Neural cell (in vitro differentiated cells): ENCODE results near the gene NEDD1.

ENCODE experiments used
- POLR2AphosphoS5 ChIP-seq: IDR thresholded peaks from 2 replicates; pipeline ENCODE4 v1.6.1; 2012
- TF ChIP-seq, protein P1 (sequence below): fragments of 450-650 bp; IDR thresholded peaks from 2 replicates; pipeline ENCODE4 v1.5.1; 2014; ENCODE audit warnings: antibody characterized with exemption, mild to moderate bottlenecking, moderate library complexity; ENCODE audit not compliant: poor library complexity, severe bottlenecking

DNA sequence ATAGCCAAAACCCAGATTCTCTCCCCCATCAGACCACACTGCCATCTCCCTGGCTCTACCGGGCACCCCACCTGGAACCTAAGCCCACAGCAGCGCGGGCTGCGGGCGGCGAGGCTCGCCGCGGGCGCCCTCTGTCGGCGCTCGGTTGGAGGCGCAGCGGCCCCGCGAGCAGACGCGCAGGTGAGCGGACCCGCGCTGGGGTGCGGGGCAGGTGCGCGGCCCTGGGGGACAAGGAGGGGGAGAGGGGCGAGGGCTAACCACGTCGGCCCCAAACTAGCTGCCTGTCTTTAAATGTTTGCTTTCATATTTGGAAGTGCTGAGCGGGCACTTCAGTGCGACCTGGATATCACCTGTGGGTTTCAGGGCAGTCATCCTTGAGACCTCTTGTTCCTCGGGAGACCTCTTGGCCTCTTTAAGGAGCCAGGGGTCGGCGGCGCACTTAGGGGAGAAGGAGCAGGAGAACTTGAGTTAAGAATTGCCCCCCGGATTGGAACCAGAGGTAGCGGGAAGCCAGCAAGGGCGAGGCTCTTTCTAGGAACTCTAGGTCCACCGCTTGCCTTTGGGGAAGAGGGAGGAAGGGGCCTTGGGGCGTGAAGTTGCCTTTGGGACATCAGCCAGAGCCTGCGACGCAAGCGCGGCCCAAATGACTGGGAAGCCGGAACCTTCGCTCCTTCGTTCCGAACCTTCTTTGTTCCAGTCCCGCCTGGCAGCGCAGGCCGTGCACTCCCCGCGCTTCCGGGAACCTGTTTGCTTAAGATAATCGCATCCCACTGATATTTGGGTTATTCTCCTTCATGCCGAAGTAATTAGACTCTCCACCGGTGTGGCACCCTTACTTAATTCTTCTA is 78.7 kb downstream of the NEDD1 start:
- TF ChIP-seq, protein P1, sequence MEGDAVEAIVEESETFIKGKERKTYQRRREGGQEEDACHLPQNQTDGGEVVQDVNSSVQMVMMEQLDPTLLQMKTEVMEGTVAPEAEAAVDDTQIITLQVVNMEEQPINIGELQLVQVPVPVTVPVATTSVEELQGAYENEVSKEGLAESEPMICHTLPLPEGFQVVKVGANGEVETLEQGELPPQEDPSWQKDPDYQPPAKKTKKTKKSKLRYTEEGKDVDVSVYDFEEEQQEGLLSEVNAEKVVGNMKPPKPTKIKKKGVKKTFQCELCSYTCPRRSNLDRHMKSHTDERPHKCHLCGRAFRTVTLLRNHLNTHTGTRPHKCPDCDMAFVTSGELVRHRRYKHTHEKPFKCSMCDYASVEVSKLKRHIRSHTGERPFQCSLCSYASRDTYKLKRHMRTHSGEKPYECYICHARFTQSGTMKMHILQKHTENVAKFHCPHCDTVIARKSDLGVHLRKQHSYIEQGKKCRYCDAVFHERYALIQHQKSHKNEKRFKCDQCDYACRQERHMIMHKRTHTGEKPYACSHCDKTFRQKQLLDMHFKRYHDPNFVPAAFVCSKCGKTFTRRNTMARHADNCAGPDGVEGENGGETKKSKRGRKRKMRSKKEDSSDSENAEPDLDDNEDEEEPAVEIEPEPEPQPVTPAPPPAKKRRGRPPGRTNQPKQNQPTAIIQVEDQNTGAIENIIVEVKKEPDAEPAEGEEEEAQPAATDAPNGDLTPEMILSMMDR: peak; percentile 11
- no peak for TF ChIP-seq POLR2AphosphoS5
